HG03439 (cell line): ENCODE results near the gene MAFB.

ENCODE experiments used
- ATAC-seq: cut with Tn5 transposase; IDR thresholded peaks from one replicate; pipeline ENCODE4 v1.9.1; 2021; ENCODE audit warnings: mild to moderate bottlenecking, moderate library complexity; ENCODE audit not compliant: unreplicated experiment

MAFB gene

DNA sequence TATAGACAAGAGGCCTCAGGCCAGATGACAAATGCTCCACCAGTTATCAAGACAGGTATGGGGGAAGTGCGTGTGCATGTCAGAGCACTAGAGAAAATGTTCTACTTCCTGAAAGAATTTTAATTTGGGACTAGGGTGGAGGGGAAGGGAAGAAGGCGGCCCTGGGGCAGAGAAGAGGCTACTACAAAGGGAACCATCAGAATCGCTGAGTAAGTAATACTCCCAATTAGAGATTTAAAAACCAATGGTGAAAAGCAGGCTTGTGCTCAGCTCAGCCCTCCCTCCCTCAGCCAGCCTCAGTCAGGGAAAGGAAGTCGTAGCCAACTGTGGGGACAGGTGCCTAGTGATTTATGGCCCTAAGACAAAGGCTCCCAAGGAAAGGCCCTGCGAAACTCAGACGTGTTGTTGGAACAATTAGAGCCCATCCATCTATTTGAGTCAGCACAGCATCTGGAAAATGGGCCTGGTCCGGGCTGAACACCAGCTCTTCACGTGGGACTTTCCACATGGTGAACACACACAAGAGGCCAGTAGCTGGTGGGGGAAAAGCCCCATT is 15.0 kb upstream of the MAFB start:
- ATAC-seq = no peak

- no peak for ATAC-seq
Observed at GRCh38 chr20:40702504-40702903, 13.5 kb upstream of the MAFB start.

- ATAC-seq = no peak
Observed at GRCh38 chr20:40698744-40699143, 9.7 kb upstream of the MAFB start.

GRCh38 chr20:40698281-40698680 is 9.2 kb upstream of the MAFB start:
- no peak for ATAC-seq

DNA sequence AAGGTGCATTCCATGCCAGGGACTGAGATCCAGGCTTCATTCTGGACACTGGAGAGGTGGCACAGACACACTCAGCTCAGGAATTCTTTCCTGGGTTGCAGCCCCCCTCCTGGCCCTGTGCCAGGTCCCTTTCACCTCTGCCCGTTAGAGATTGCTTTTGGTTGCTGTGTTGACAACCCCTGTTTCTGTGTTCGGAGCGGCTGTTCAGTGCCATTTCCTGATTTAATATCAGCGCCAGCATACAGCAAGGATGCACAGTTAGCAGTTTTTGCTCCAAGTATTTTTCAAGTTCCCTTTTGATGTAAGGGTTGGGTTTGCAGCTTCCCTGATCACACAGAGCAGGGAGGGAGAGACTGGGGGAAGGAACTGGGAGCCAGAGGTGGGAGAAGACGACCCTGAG is 8.5 kb upstream of the MAFB start:
- ATAC-seq = no peak

DNA sequence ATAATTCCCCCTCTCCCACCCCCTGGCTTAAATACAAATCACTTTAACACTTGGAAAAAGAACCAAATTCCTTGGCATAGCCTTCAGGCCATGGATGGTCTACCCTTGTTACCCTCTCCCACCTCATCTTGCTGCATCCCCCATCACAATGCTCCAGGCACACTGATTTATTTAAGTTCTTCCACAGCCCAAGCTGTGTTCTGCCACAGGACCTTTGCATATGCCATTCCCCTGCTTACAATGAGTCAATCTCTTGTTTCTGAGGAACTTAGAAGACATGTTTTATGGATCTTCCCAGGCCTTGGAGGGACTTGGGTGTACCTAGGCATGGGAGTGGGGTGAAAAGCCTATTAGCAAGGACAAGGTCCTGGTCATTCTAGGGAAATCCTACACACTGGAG is 6.2 kb upstream of the MAFB start:
- ATAC-seq = no peak

- ATAC-seq = no peak
Observed at GRCh38 chr20:40694246-40694645, 5.2 kb upstream of the MAFB start.

DNA sequence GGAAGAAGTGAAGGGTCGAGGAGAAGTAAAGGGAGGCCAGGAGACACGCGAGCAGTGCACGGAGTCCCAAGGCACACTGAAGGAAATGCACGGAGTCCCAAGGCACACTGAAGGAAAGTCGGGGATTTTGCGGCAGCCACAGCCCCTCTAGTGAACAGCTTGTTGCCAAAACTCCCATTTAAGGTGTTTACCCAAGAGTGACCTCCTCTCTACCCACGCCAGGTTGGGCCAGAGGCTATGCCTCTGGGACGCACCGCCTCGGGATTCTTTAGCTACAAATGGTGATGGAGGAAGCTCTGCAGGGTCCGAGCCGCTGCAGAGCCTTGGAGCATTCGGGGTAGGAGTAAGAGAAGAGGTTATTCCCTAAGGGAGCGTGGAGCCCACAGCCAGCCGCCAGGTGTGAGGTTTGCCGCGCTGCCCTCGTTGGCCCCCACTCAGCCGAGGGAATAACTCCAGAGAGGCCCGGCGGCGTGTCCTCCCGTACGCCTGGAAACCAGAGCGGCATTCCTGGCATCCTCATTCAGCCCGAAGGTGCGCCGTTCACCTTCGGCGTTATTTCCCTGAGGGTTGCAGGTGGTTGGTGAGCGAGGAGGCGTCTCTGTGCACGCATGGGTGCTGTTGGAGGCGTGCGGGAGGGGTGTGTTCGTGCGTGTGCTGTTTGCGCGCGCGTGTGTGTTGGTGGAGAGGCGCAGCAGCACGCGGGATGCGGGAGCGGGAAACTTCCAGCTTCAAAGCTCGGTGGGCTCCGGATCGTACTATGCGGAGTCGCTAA is 3.4 kb upstream of the MAFB start:
- no peak for ATAC-seq

- no peak for ATAC-seq
Observed at GRCh38 chr20:40691566-40692239, 2.7 kb upstream of the MAFB start.

- no peak for ATAC-seq
Observed at GRCh38 chr20:40690836-40691565, 2.0 kb upstream of the MAFB start.

GRCh38 chr20:40689943-40690835 is 1.2 kb upstream of the MAFB start:
- ATAC-seq = peak; percentile 66

- no peak for ATAC-seq
Observed at GRCh38 chr20:40688129-40689099, 622 bp downstream of the MAFB start.

- no peak for ATAC-seq
Observed at GRCh38 chr20:40687384-40688128, 1.5 kb downstream of the MAFB start.

- ATAC-seq = no peak
Observed at GRCh38 chr20:40686893-40687292, 2.1 kb downstream of the MAFB start.

DNA sequence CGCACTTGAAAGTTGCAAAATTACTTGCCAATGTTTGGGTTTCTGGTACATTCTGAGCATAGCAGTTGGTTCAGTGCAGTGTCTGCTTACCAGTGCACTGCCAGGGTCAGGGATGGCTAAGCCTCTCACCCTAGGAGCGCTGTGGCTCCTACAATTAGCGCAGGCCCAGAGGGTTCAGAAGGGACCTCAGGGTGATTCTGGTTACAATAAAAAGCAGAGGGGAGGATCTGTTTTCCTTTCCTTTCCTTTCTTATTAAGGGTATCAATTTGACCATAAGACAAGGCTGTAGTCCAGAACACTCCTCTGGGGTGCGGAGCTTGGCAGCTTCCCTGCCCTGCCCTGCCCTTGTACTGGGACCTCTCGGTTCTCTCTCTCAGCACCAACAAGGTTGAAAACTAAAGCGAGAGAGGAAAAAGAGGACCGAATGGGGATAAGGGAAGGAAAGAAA is 2.6 kb downstream of the MAFB start:
- ATAC-seq = no peak

DNA sequence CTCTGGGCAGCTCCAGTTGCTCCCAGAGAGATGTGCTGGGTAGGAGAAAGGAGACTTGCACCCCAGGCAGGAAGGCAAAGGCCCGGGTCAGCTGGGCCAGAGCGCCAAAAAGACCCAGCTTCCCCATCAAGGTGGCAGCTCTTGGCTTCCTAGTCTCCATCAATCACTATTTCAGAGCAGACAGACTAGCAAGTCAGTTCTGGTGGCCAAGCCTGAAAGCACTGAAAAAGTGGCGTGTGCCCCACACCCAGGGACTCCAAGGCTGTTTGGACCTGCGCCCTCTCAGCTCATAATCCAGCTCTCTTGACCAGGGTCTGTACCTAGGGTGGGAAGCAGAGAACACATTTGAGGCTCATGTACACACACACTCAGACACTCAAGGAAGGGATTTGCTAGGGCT is 3.7 kb downstream of the MAFB start:
- ATAC-seq = no peak

DNA sequence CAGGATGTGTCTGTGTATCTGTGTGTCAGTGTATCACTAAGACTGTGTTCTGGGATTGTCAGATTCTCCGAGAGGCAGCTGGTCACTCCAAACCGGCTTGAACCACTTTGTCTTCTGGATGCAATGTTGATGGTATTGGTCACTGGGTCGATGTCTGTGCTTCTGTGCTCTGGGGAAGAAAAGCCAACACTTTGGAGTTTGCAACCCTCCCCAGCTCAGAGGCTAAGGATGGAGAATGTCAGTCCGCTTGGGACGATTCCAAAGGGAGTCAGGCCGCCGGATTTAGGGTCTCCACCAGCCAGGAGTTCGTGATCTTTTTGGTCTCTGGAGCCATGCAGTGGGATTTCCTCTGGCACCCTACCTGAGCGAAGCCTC is 5.2 kb downstream of the MAFB start:
- no peak for ATAC-seq

- ATAC-seq = no peak
Observed at GRCh38 chr20:40683221-40683893, 5.7 kb downstream of the MAFB start.
